PC-9 (cell line): ENCODE data around the gene PLPP1.

ENCODE experiments used
- CTCF ChIP-seq: fragments of 200-600 bp; sonication (generic); conservative IDR thresholded peaks from 2 replicates; pipeline ENCODE4 v1.6.1; 2017; ENCODE audit warnings: mixed run types, antibody characterized with exemption, mild to moderate bottlenecking, moderate library complexity
- EZH2 ChIP-seq: fragments of 200-600 bp; sonication (generic); IDR thresholded peaks from 2 replicates; pipeline ENCODE4 v1.8.0; 2017; ENCODE audit warnings: antibody characterized with exemption, low read depth

GRCh38 chr5:55520117-55520839 is 14.5 kb downstream of the PLPP1 start:
- no peak for TF ChIP-seq CTCF
- no peak for TF ChIP-seq EZH2
